SK-N-SH (cell line): Measurements from ENCODE around the gene MNX1. TPM values are rescaled to one million over a fixed set of nuclear protein-coding genes. Genes with fewer than 3 reads are reported as not detected.
A peak's percentile ranks its signal among the peaks of the same experiment; 100 is the strongest.

ENCODE experiments used
- CTCF ChIA-PET: fragments of 300-600, 350-600 bp; formaldehyde crosslinking; extraction: SDS; loops from one replicate; lab custom pipeline; 2021; lab: Yijun Ruan, JAX
- POLR2A ChIA-PET: fragments of 350-600 bp; sonication (Branson Sonifier 250); formaldehyde crosslinking; extraction: SDS; loops from one replicate; lab custom pipeline; 2020; ENCODE audit warnings: antibody characterized with exemption, inconsistent platforms; lab: Yijun Ruan, JAX
- DNase-seq: peaks from one replicate; pipeline ENCODE4 v3.0.0; 2012
- H2AFZ ChIP-seq: fragments of 200-600 bp; sonication (generic); 2 replicates; pipeline ENCODE4 v1.8.1; 2016; ENCODE audit warnings: antibody characterized with exemption, mild to moderate bottlenecking, low read depth
- H3F3A ChIP-seq: fragments of 200-600 bp; sonication (generic); replicated peaks from 2 replicates; pipeline ENCODE3; 2016; ENCODE audit warnings: antibody characterized with exemption, mild to moderate bottlenecking; ENCODE audit not compliant: insufficient read depth
- H3K27ac ChIP-seq, 2 experiments: fragments of 200-500 bp in 1 of 2; fragments of 200-600 bp in 1 of 2; sonication (Bioruptor generic) in 1 of 2; sonication (generic), shearing (Covaris generic) in 1 of 2; 2 replicates each; pipeline versions ENCODE4 v1.5.1 to v1.6.1; 2014 to 2016; ENCODE audit warnings: low read depth in 2 of 2, inconsistent platforms in 1 of 2, low read length in 1 of 2, mild to moderate bottlenecking in 1 of 2, mixed read lengths in 1 of 2
- H3K27me3 ChIP-seq: fragments of 200-600 bp; sonication (generic), shearing (Covaris generic); 2 replicates; pipeline ENCODE4 v1.6.1; 2016; ENCODE audit warnings: mixed run types; ENCODE audit not compliant: insufficient read depth
- H3K36me3 ChIP-seq, 2 experiments: fragments of 200-500 bp in 1 of 2; fragments of 200-600 bp in 1 of 2; sonication (Bioruptor generic) in 1 of 2; sonication (generic) in 1 of 2; replicated peaks in 1 of 2; 2 replicates each; pipeline versions ENCODE3 to v1.5.1; 2014 to 2016; ENCODE audit warnings: low read length in 1 of 2, mild to moderate bottlenecking in 1 of 2; ENCODE audit not compliant: insufficient read depth in 2 of 2, control insufficient read depth in 1 of 2
- H3K4me1 ChIP-seq, 2 experiments: fragments of 200-500 bp in 1 of 2; fragments of 200-600 bp in 1 of 2; sonication (Bioruptor generic) in 1 of 2; sonication (generic), shearing (Covaris generic) in 1 of 2; 2 replicates each; pipeline versions ENCODE4 v1.5.1 to v1.6.1; 2014 to 2016; ENCODE audit warnings: low read depth in 1 of 2, low read length in 1 of 2, mixed run types in 1 of 2; ENCODE audit not compliant: insufficient read depth in 2 of 2, control insufficient read depth in 1 of 2
- H3K4me2 ChIP-seq: fragments of 200-600 bp; sonication (generic), shearing (Covaris generic); 2 replicates; pipeline ENCODE4 v1.6.1; 2017; ENCODE audit warnings: mixed run types
- H3K4me3 ChIP-seq, 2 experiments: fragments of 200-500 bp in 1 of 2; fragments of 200-600 bp in 1 of 2; sonication (Bioruptor generic) in 1 of 2; sonication (generic), shearing (Covaris generic) in 1 of 2; 2 replicates each; pipeline versions ENCODE4 v1.5.1 to v1.8.1; 2014 to 2016; ENCODE audit warnings: low read depth in 2 of 2, inconsistent platforms in 1 of 2, low read length in 1 of 2, mild to moderate bottlenecking in 1 of 2, mixed read lengths in 1 of 2, moderate library complexity in 1 of 2
- H3K79me2 ChIP-seq: fragments of 200-600 bp; sonication (generic); 2 replicates; pipeline ENCODE4 v1.8.1; 2017; ENCODE audit warnings: mild to moderate bottlenecking; ENCODE audit not compliant: insufficient read depth
- H3K9ac ChIP-seq: fragments of 200-600 bp; sonication (generic); 2 replicates; pipeline ENCODE4 v1.6.1; 2017; ENCODE audit warnings: mixed run types
- H3K9me2 ChIP-seq: fragments of 200-600 bp; sonication (generic); 2 replicates; pipeline ENCODE4 v1.6.1; 2017; ENCODE audit warnings: mixed run types
- H3K9me3 ChIP-seq: fragments of 200-600 bp; sonication (generic); 2 replicates; pipeline ENCODE4 v1.6.1; 2017; ENCODE audit warnings: mixed run types, mild to moderate bottlenecking, moderate library complexity
- H4K20me1 ChIP-seq: fragments of 200-600 bp; sonication (generic); 2 replicates; pipeline ENCODE4 v1.6.1; 2017; ENCODE audit warnings: mild to moderate bottlenecking, mixed run types; ENCODE audit not compliant: insufficient read depth
- CTCF ChIP-seq: fragments of 200-600 bp; sonication (generic); IDR thresholded peaks from 2 replicates; pipeline ENCODE4 v1.6.1; 2017; ENCODE audit warnings: antibody characterized with exemption, mild to moderate bottlenecking, moderate library complexity
- EZH2phosphoT487 ChIP-seq: fragments of 200-600 bp; sonication (generic); IDR thresholded peaks from 2 replicates; pipeline ENCODE4 v1.6.1; 2017; ENCODE audit warnings: low read depth, mixed run types, mild to moderate bottlenecking, antibody characterized with exemption, moderate library complexity, borderline replicate concordance
- FOXJ3 ChIP-seq: sonication (generic); formaldehyde crosslinking; IDR thresholded peaks from 2 replicates; pipeline ENCODE4 v1.5.1; 2020; ENCODE audit warnings: mild to moderate bottlenecking, missing genetic modification reagents
- FOXM1 ChIP-seq: IDR thresholded peaks from 2 replicates; pipeline ENCODE4 v1.4.0; 2012; ENCODE audit warnings: low read depth, mild to moderate bottlenecking
- MEF2A ChIP-seq: IDR thresholded peaks from 2 replicates; pipeline ENCODE4 v1.4.0; 2012; ENCODE audit warnings: low read depth, borderline replicate concordance
- TAF1 ChIP-seq: IDR thresholded peaks from 2 replicates; pipeline ENCODE4 v1.6.1; 2012; ENCODE audit warnings: low read depth, mild to moderate bottlenecking, low read length, moderate library complexity, borderline replicate concordance
- YY1 ChIP-seq: IDR thresholded peaks from 2 replicates; pipeline ENCODE4 v1.4.0; 2012; ENCODE audit warnings: low read depth, mild to moderate bottlenecking
- WGBS: methylation state at CpG from one replicate; pipeline ENCODE4 v1.1.6; 2017; ENCODE audit warnings: low lambda C conversion rate; 5-methylcytosine and 5-hydroxymethylcytosine counted together
- polyA plus RNA-seq, 3 experiments: library from polyadenylated mRNA; depleted of rRNA; stranded (reverse); fragments of >200 nt; gene quantifications; 2 replicates each; pipeline ENCODE4 v1.2.3, GENCODE V29; 2012
- TF ChIP-seq, protein P1 (sequence below): IDR thresholded peaks from 2 replicates; pipeline ENCODE4; 2012
- TF ChIP-seq, protein P2 (sequence below): fragments of 150-350 bp; IDR thresholded peaks from 2 replicates; pipeline ENCODE4 v1.6.1; 2016; ENCODE audit warnings: mild to moderate bottlenecking, low read depth, low read length

MNX1 gene
- polyA plus RNA-seq, 1 of the 3 experiments (the other 2 are of a cell fraction), result not detected

DNA sequence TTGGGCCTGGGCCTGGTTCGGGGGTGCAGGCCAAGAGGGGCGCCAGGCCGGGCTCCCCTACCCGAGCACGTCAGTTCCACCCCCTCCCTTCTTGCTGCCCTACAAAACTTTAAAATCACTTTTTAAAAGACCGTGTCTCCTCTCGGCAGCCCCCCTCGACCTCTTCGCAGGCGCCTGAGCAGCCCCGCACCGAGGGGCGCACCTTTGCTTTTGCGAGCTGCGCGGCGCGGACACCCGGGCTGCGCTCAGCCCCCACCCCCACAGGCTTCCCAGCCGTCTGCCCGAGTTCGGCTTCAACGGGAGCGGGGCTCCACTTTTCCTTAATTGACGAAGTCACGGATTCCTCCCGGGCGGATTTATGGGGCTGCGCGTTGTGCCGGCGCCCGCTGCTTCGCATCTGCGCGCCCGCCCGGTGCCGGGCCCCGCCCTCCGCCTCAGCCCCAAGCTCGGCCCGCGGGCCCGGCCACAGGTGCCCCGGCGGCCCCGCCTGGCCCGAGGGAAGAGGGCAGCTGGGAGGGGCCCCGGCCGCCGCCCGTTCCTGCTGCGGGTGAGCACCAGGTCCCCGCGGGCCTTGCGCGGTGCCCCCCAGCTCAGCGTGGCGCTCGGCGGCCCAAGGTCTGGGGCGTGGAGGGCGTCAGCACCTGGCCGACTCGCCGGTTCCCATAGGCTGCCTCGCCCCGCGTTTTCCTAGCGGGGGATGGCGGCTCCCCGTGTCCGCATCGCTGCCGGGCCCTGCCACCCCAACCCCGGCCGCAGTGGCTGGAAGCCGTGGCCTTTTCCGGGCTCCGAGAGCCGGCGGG lies 10.8 kb upstream of the MNX1 start:
- peaks cover 5% of the 10 kb centered on the region for H3F3A ChIP-seq
- H3K9me2 ChIP-seq, result no peaks in the 10 kb centered on the region
- CTCF ChIA-PET, result interaction anchor here (1.0 to 2.6 kb wide), 5 partner anchors 13 to 253 kb away, joined by 3 to 7 read pairs (median 4); partner anchors contain the start of gene NOM1
- 9% methylated on average over 40 of the region's 84 CpGs for WGBS
- no peak overlapping the region for H2AFZ ChIP-seq
- H3K27me3 ChIP-seq, result peaks cover 100% of the 10 kb centered on the region
- DNase-seq, result peak; percentile 57
- H3K4me3 ChIP-seq, result no peak overlapping the region
- no peaks in the 10 kb centered on the region for H3K36me3 ChIP-seq
- no peaks in the 10 kb centered on the region for H3K79me2 ChIP-seq
- POLR2A ChIA-PET, result no interaction called here
- no peak overlapping the region for H3K27ac ChIP-seq
- H3K9ac ChIP-seq, result no peak overlapping the region
- no peaks in the 10 kb centered on the region; a peak in 1 of 4 replicates for H3K4me1 ChIP-seq
- no peak overlapping the region; the same call in 1 of the 2 replicates for H3K4me2 ChIP-seq
- H3K9me3 ChIP-seq, result no peaks in the 10 kb centered on the region
- TF ChIP-seq MEF2A, result no peak
- TF ChIP-seq CTCF, result no peak
- TF ChIP-seq TAF1, result no peak
- no peak for TF ChIP-seq FOXJ3 (CRISPR knock-in tag)
- no peak for TF ChIP-seq YY1
- no peak for TF ChIP-seq FOXM1
- TF ChIP-seq, protein P1, sequence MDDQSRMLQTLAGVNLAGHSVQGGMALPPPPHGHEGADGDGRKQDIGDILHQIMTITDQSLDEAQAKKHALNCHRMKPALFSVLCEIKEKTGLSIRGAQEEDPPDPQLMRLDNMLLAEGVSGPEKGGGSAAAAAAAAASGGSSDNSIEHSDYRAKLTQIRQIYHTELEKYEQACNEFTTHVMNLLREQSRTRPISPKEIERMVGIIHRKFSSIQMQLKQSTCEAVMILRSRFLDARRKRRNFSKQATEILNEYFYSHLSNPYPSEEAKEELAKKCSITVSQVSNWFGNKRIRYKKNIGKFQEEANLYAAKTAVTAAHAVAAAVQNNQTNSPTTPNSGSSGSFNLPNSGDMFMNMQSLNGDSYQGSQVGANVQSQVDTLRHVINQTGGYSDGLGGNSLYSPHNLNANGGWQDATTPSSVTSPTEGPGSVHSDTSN, result no peak
- peaks cover 5% of the 10 kb centered on the region for H4K20me1 ChIP-seq

DNA sequence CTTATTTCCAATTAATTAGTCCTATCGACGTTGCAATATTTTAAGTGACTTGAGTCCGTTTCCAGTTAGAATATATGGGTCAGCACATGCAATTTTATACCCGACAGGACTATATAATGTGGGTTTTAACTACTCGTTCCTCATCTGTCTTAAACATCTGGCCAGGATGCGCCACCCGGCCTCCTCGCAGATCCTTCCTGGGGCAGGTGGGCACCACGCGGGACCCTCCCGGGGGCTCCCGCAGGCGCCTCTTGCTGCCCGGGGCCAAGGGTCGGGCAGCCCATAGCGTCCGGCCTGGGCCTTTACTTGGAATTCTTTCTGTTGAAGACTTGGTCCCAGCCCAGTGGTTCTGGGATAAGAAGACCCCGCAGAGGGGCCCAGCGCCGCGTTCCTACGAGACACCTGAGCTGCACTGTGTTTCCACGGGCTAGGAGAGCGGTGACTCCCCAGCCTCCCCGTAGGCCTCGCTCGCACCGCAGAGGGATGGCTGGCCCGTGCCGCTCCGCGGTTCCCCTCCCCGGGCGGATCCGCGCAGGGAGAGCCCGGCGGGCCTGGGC lies 10.1 kb upstream of the MNX1 start:
- TF ChIP-seq, protein P2, sequence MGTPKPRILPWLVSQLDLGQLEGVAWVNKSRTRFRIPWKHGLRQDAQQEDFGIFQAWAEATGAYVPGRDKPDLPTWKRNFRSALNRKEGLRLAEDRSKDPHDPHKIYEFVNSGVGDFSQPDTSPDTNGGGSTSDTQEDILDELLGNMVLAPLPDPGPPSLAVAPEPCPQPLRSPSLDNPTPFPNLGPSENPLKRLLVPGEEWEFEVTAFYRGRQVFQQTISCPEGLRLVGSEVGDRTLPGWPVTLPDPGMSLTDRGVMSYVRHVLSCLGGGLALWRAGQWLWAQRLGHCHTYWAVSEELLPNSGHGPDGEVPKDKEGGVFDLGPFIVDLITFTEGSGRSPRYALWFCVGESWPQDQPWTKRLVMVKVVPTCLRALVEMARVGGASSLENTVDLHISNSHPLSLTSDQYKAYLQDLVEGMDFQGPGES, result no peak
- peak; percentile 99 for TF ChIP-seq EZH2phosphoT487
- Histone ChIP-seq H3F3A (peaks cover 5% of the 10 kb centered on the region), H4K20me1 (peaks cover 5% of the 10 kb centered on the region), H3K9me3 (no peaks in the 10 kb centered on the region), H3K9ac (no peak overlapping the region), H3K27ac (no peak overlapping the region), H3K4me1 (no peaks in the 10 kb centered on the region; a peak in 1 of 4 replicates), H3K9me2 (no peaks in the 10 kb centered on the region), H3K79me2 (no peaks in the 10 kb centered on the region), H2AFZ (no peak overlapping the region), H3K27me3 (peaks cover 100% of the 10 kb centered on the region), H3K4me2 (no peak overlapping the region; the same call in 1 of the 2 replicates), H3K4me3 (no peak overlapping the region), H3K36me3 (no peaks in the 10 kb centered on the region)
- peak; percentile 64 for DNase-seq
- ChIA-PET POLR2A (no interaction called here), CTCF (interaction anchor here (1.2 to 2.6 kb wide), 3 partner anchors 12 to 253 kb away, joined by 4 to 7 read pairs (median 4); no protein-coding TSS in a partner anchor)
- 8% methylated on average over 22 of the region's 38 CpGs for WGBS
